ENCODE data around the gene LPCAT2. TPM values are rescaled to one million over a fixed set of nuclear protein-coding genes. Genes with fewer than 3 reads are reported as not detected.

Gene LPCAT2
- polyA plus RNA-seq, 1 donor from 2014 or later: 0.59 TPM

DNA sequence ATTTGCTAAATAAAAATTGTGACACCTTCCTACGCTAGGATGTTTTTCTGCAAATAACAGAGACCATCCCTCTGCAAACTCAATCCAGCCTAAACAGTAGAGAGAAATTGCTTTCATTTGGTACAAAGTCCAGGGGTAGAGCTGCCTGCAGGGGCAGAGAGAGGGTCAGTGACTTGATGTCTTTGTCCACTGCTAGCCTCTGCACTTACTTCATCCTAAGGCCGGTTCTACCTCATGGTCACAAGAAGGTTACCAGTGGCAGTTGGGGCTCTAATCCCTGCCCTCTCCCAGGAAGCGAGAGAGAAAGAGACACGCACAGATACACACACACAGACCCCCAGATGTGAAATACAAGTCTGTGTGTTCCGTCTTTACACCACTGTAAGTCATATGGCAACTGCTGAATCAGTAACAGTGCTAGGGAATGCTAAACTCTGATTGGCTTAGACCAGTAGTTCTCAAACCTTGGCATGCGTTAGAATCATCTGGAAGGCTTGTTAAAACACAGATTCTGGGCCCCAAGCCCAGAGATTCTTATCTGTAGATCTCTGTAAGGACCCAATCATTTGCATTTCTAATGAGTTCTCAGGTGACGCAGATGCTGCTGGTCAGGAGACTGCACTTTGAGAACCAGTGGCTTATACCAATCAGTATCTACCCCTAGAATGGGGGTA, 13.1 kb upstream of the LPCAT2 start:
- no peaks in the 10 kb centered on the region for H3K79me2 ChIP-seq (replicated peaks; ENCODE audit: insufficient read depth, low read length)
- H3K4me3 ChIP-seq (ENCODE audit: low read length): no peak overlapping the region
- TF ChIP-seq POLR2AphosphoS5 (IDR thresholded peaks at IDR 0.05) (no peak), EP300 (conservative IDR thresholded peaks at IDR 0.05; ENCODE audit: poor library complexity, severe bottlenecking) (no peak), MXI1 (conservative IDR thresholded peaks at IDR 0.05; ENCODE audit: poor library complexity, severe bottlenecking) (no peak), SMC3 (conservative IDR thresholded peaks at IDR 0.05; ENCODE audit: poor library complexity) (no peak), EZH2 (IDR thresholded peaks at IDR 0.05; ENCODE audit: borderline replicate concordance, insufficient read depth, low read length, poor library complexity, severe bottlenecking) (no peak), RAD21 (conservative IDR thresholded peaks at IDR 0.05) (no peak), TAF1 (IDR thresholded peaks at IDR 0.05; ENCODE audit: low read depth) (no peak)
- TF ChIP-seq, protein P1, sequence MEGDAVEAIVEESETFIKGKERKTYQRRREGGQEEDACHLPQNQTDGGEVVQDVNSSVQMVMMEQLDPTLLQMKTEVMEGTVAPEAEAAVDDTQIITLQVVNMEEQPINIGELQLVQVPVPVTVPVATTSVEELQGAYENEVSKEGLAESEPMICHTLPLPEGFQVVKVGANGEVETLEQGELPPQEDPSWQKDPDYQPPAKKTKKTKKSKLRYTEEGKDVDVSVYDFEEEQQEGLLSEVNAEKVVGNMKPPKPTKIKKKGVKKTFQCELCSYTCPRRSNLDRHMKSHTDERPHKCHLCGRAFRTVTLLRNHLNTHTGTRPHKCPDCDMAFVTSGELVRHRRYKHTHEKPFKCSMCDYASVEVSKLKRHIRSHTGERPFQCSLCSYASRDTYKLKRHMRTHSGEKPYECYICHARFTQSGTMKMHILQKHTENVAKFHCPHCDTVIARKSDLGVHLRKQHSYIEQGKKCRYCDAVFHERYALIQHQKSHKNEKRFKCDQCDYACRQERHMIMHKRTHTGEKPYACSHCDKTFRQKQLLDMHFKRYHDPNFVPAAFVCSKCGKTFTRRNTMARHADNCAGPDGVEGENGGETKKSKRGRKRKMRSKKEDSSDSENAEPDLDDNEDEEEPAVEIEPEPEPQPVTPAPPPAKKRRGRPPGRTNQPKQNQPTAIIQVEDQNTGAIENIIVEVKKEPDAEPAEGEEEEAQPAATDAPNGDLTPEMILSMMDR (IDR thresholded peaks at IDR 0.05; ENCODE audit: poor library complexity, severe bottlenecking): no peak
- TF ChIP-seq, protein P2, sequence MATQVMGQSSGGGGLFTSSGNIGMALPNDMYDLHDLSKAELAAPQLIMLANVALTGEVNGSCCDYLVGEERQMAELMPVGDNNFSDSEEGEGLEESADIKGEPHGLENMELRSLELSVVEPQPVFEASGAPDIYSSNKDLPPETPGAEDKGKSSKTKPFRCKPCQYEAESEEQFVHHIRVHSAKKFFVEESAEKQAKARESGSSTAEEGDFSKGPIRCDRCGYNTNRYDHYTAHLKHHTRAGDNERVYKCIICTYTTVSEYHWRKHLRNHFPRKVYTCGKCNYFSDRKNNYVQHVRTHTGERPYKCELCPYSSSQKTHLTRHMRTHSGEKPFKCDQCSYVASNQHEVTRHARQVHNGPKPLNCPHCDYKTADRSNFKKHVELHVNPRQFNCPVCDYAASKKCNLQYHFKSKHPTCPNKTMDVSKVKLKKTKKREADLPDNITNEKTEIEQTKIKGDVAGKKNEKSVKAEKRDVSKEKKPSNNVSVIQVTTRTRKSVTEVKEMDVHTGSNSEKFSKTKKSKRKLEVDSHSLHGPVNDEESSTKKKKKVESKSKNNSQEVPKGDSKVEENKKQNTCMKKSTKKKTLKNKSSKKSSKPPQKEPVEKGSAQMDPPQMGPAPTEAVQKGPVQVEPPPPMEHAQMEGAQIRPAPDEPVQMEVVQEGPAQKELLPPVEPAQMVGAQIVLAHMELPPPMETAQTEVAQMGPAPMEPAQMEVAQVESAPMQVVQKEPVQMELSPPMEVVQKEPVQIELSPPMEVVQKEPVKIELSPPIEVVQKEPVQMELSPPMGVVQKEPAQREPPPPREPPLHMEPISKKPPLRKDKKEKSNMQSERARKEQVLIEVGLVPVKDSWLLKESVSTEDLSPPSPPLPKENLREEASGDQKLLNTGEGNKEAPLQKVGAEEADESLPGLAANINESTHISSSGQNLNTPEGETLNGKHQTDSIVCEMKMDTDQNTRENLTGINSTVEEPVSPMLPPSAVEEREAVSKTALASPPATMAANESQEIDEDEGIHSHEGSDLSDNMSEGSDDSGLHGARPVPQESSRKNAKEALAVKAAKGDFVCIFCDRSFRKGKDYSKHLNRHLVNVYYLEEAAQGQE (IDR thresholded peaks at IDR 0.05; ENCODE audit: borderline replicate concordance): no peak
- no peak overlapping the region for H3K4me2 ChIP-seq (ENCODE audit: low read length)
- H4K20me1 ChIP-seq (ENCODE audit: insufficient read depth): no peaks in the 10 kb centered on the region
- no peaks in the 10 kb centered on the region for H3K27me3 ChIP-seq (ENCODE audit: insufficient read depth, low read depth, low read length)
- H3K9me2 ChIP-seq (ENCODE audit: insufficient read depth, low read length): no peaks in the 10 kb centered on the region
- no peaks in the 10 kb centered on the region for H3K9me3 ChIP-seq (ENCODE audit: low read length)
- no peaks in the 10 kb centered on the region for H3K36me3 ChIP-seq (ENCODE audit: insufficient read depth, low read length)
- H2AFZ ChIP-seq (ENCODE audit: low read depth, low read length): no peak overlapping the region
- no peak overlapping the region for H3K9ac ChIP-seq (ENCODE audit: low read length)
- H3F3A ChIP-seq (ENCODE audit: insufficient read depth, low read length, poor library complexity, severe bottlenecking): no peaks in the 10 kb centered on the region
- H3K27ac ChIP-seq (ENCODE audit: low read length): no peak overlapping the region

DNA sequence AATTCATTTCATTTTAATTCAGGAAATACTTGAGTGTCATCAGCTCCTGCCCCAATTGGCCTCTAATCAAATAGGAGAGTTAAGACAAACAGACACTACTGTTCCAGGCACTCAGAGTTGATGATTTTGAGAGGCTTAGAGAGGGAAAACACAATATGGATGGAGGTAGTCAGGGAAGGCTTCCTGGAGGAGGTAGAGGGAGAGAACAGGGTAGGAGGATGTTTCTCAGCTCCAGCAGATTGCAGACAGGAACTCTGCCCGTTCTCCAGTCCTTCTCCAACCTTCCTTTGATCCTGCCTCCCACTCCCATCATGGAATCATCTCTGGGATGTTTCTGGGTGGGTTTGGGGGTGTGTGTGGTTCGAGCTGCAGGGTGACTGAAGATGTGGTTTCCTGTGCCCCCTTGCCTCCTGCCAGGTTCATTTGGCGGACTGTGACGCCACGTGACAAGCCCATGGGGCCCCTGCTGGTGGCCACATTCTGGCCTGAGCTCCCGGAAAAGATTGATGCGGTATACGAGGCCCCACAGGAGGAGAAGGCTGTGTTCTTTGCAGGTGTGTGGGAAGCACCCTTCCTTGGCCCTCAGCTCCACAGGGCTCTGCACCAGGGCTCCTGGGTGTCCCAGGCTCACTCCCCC, 12.2 kb upstream of the LPCAT2 start:
- Histone ChIP-seq H3K9ac (ENCODE audit: low read length) (no peak overlapping the region), H3K4me2 (ENCODE audit: low read length) (no peak overlapping the region), H3K4me3 (ENCODE audit: low read length) (no peak overlapping the region), H3K27me3 (ENCODE audit: insufficient read depth, low read depth, low read length) (no peaks in the 10 kb centered on the region), H3K9me3 (ENCODE audit: low read length) (no peaks in the 10 kb centered on the region), H3K9me2 (ENCODE audit: insufficient read depth, low read length) (no peaks in the 10 kb centered on the region), H2AFZ (ENCODE audit: low read depth, low read length) (no peak overlapping the region), H4K20me1 (ENCODE audit: insufficient read depth) (no peaks in the 10 kb centered on the region), H3K27ac (ENCODE audit: low read length) (no peak overlapping the region), H3F3A (ENCODE audit: insufficient read depth, low read length, poor library complexity, severe bottlenecking) (no peaks in the 10 kb centered on the region), H3K79me2 (replicated peaks; ENCODE audit: insufficient read depth, low read length) (no peaks in the 10 kb centered on the region), H3K36me3 (ENCODE audit: insufficient read depth, low read length) (no peaks in the 10 kb centered on the region)
- TF ChIP-seq TAF1 (IDR thresholded peaks at IDR 0.05; ENCODE audit: low read depth) (no peak), MXI1 (conservative IDR thresholded peaks at IDR 0.05; ENCODE audit: poor library complexity, severe bottlenecking) (no peak), EZH2 (IDR thresholded peaks at IDR 0.05; ENCODE audit: borderline replicate concordance, insufficient read depth, low read length, poor library complexity, severe bottlenecking) (no peak), EP300 (conservative IDR thresholded peaks at IDR 0.05; ENCODE audit: poor library complexity, severe bottlenecking) (no peak)
- TF ChIP-seq, protein P1 (IDR thresholded peaks at IDR 0.05; ENCODE audit: poor library complexity, severe bottlenecking): no peak

Data from neural cell (in vitro differentiated cells).